ENCODE results near the gene DSC3. TPM values are rescaled to one million over a fixed set of nuclear protein-coding genes. Genes with fewer than 3 reads are reported as not detected.

The DSC3 gene
- total RNA-seq, 1 experiment from 2014 or later = 7.6 TPM

- Histone ChIP-seq H4K20me1 (ENCODE audit: insufficient read depth) (no peaks in the 10 kb centered on the region), H3K4me1 (ENCODE audit: control insufficient read depth in 1 of 2, insufficient read depth in 2 of 2, low read length in 2 of 2) (peaks cover 0 to 4% of the 10 kb centered on the region in 2 experiments; a peak in 2 of 4 replicates), H3K36me3 (ENCODE audit: control insufficient read depth in 1 of 2, insufficient read depth in 2 of 2, low read length in 2 of 2) (no peaks in the 10 kb centered on the region), H3K4me3 (replicated peaks in 1 of 2; ENCODE audit: low read depth in 1 of 2, low read length in 2 of 2) (no peak overlapping the region), H3K79me2 (ENCODE audit: insufficient read depth, low read length) (no peaks in the 10 kb centered on the region), H3K9me3 (ENCODE audit: control insufficient read depth in 1 of 2, insufficient read depth in 1 of 2, low read depth in 1 of 2, low read length in 2 of 2) (no peaks in the 10 kb centered on the region), H3K27me3 (ENCODE audit: insufficient read depth, low read length) (no peaks in the 10 kb centered on the region), H3K4me2 (ENCODE audit: low read length) (no peak overlapping the region), H2AFZ (ENCODE audit: low read depth, low read length, poor library complexity, severe bottlenecking) (no peak overlapping the region), H3K27ac (ENCODE audit: low read depth, low read length) (no peak overlapping the region), H3K9ac (ENCODE audit: low read length) (no peak overlapping the region), H3K9me2 (ENCODE audit: insufficient read depth) (no peaks in the 10 kb centered on the region)
- DNase-seq (ENCODE audit: low read depth, low spot score) (no peak), ATAC-seq (no peak)
- intact Hi-C loops (cut with micrococcal nuclease) = loop anchor here (10.0 kb wide), 1 partner anchor 1587 kb away; no protein-coding TSS in a partner anchor
- no TSS peak for BruUV-seq (replicated peaks)
- ChIA-PET RAD21 (ENCODE audit: low non-redundant PET in 1 of 2, low total read pairs in 2 of 2, uncharacterized antibody in 2 of 2, unreplicated experiment in 2 of 2) (no interaction called here), POLR2A (no interaction called here), CTCF (interaction anchor here (0.7 to 1.2 kb wide), 3 partner anchors 57 to 596 kb away, joined by 3 read pairs; no protein-coding TSS in a partner anchor)
- TF ChIP-seq EZH2phosphoT487 (IDR thresholded peaks at IDR 0.05; ENCODE audit: borderline replicate concordance) (no peak), POLR2A (IDR thresholded peaks at IDR 0.05; ENCODE audit: borderline replicate concordance, extremely low read depth, insufficient read depth, insufficient read length) (no peak), CTCF (IDR thresholded peaks at IDR 0.05 in 2 of 3, conservative IDR thresholded peaks at IDR 0.05 in 1 of 3; ENCODE audit: borderline replicate concordance in 1 of 3, insufficient read depth in 1 of 3, low read depth in 2 of 3, low read length in 2 of 3) (no peak), SIN3A (IDR thresholded peaks at IDR 0.05; ENCODE audit: low read depth) (no peak), POLR2AphosphoS5 (IDR thresholded peaks at IDR 0.05; ENCODE audit: low read depth, low read length) (no peak), REST (IDR thresholded peaks at IDR 0.05; ENCODE audit: low read depth) (no peak), ZFX (IDR thresholded peaks at IDR 0.05) (no peak), JUND (IDR thresholded peaks at IDR 0.05) (no peak), TCF7L2 (IDR thresholded peaks at IDR 0.05; ENCODE audit: borderline replicate concordance, extremely low read depth, insufficient read depth, insufficient read length) (no peak), YY1 (IDR thresholded peaks at IDR 0.05; ENCODE audit: extremely low read depth, insufficient replicate concordance, low read depth, low read length) (no peak)
Observed at GRCh38 chr18:30967701-30968100, 74.8 kb downstream of the DSC3 start.
